C4-2B (cell line): Measurements from ENCODE around the gene PRDX2.

Source experiments
- H3K27ac ChIP-seq: fragments of 450-650 bp; 2 replicates; pipeline ENCODE4 v1.5.1; 2017
- CTCF ChIP-seq: fragments of 450-650 bp; conservative IDR thresholded peaks from 2 replicates; pipeline ENCODE4 v1.5.1; 2017; ENCODE audit warnings: mild to moderate bottlenecking
- ZFX ChIP-seq: fragments of 450-650 bp; IDR thresholded peaks from 2 replicates; pipeline ENCODE4 v1.6.1; 2017

PRDX2 gene

GRCh38 chr19:12815088-12815487 lies 13.5 kb upstream of the PRDX2 start:
- H3K27ac ChIP-seq: no peak overlapping the region
- TF ChIP-seq ZFX: no peak
- no peak for TF ChIP-seq CTCF

DNA sequence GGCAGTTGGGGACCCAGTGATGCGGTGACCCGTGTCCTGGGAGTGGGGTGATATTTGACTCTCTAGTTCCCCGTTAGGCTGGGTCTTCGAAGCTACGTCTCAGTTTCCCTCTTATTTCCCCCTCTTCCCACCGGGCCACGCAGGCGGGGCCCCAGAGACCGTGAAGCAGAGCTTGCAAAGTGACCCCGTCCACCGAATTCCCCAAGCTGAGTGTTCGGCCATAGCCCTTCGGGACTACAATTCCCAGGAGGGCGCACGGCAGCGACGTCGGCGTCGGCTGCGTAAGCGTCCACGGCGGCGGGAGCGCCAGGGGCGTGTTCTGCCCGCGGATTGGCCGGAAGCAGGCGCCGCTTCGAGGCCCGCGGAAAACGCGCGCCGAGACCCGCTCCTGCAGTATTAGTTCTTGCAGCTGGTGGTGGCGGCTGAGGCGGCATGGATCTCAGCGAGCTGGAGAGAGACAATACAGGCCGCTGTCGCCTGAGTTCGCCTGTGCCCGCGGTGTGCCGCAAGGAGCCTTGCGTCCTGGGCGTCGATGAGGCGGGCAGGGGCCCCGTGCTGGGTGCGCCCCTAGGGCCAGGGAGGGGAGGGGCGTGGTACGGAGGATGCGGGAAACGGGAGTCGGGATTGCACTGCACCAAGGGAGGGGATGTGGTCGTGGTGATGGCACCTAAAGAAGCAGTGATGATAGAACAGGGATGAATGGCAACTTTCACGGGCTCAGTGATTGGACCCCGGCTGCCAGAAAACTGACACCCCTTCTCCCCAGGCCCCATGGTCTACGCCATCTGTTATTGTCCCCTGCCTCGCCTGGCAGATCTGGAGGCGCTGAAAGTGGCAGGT lies 4.9 kb upstream of the PRDX2 start, which contains the start of gene RNASEH2A:
Gene RNASEH2A (plus strand): TSS at position 343 of the 840 bp plus-strand sequence. CDS start 90 bp downstream, at position 433.
- H3K27ac ChIP-seq: peak within 1 kb of the TSS; percentile 71
- no peak for TF ChIP-seq CTCF
- TF ChIP-seq ZFX: peak; percentile 61; the same call in 1 of the 2 replicates

GRCh38 chr19:12804051-12804450 lies 2.5 kb upstream of the PRDX2 start:
- TF ChIP-seq CTCF (no peak), ZFX (no peak)
- H3K27ac ChIP-seq: no peak overlapping the region

DNA sequence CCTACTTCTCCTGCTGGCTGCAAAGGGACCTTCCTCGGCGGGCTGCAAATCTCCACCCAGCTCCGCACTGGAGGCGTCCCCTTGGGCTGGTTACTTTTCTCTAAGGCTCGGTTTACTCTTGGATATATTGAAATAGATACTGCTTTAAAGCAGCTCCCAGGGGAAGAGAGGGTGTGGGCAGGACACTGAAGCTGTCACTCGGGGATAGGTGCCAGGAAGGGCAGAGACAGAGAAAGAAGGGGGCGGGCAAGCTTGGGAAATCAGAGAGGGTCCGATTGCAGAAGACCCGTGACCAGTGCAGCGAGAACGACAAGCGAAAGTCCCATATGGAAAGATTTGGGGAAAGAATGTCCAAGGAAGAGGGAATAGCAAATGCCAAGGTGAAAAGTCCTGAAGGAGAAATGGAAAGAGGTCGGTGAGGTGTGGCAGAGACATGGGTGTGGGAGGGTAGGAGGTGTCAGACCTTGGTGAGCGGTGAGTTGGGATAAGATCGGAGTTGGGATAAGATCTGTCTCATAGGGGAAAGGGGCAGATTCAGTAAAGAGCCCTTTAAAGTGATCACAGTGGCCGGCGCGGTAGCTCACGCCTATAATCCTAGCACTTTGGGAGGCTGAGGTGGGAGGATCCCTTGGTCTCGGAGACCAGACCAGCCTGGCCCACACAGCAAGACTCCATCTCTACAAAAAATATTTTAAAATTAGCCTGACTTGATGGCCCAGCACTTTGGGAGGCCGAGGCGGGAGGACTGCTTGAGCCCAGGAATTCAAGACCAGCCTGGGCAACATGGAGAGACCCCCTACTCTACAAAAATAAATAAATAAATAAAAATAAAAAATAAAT lies 887 bp upstream of the PRDX2 start:
- peak overlapping the region; percentile 98 for H3K27ac ChIP-seq
- no peak for TF ChIP-seq ZFX
- TF ChIP-seq CTCF: no peak

- H3K27ac ChIP-seq: peak overlapping the region; percentile 98
- no peak for TF ChIP-seq ZFX
- TF ChIP-seq CTCF: no peak
Observed at GRCh38 chr19:12800923-12801465, 606 bp downstream of the PRDX2 start.

DNA sequence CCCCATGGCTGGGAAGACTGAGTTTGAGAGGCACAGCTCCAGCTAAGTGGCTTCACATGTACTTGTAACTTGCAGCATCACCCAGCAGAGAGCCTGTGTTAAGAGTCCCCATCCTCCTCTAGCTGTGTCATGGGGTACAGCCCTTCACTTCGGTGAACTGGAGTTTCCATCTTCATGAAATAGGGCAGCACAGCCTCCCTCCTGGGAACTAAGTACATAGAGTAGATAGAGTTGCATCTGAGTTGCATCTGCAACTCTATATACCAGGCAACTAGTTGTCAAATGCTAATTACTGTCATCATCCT lies 1.2 kb downstream of the PRDX2 start:
- peak overlapping the region; percentile 98 for H3K27ac ChIP-seq
- TF ChIP-seq ZFX (no peak), CTCF (no peak)
